Suprapubic skin (tissue), 4 donors: ENCODE measurements around the gene TSPAN32. TPM values are rescaled to one million over a fixed set of nuclear protein-coding genes. Genes with fewer than 3 reads are reported as not detected.

ENCODE experiments used
- DNase-seq, 2 donors: peaks; one replicate each; pipeline ENCODE4 v3.0.0-alpha.2; 2019; ENCODE audit warnings: low spot score in 2 of 2
- H3K27ac ChIP-seq: fragments of 200-600 bp; sonication (generic); one replicate; pipeline ENCODE4 v1.5.1; 2019
- H3K27me3 ChIP-seq: fragments of 200-600 bp; sonication (generic); one replicate; pipeline ENCODE4 v1.5.1; 2019
- H3K36me3 ChIP-seq: fragments of 200-600 bp; sonication (generic); one replicate; pipeline ENCODE4 v1.5.1; 2019
- H3K4me1 ChIP-seq: fragments of 200-600 bp; sonication (generic); one replicate; pipeline ENCODE4 v1.5.1; 2019
- H3K4me3 ChIP-seq: fragments of 200-600 bp; sonication (generic); one replicate; pipeline ENCODE4 v1.5.1; 2019; ENCODE audit warnings: mild to moderate bottlenecking
- H3K9me3 ChIP-seq: fragments of 200-600 bp; sonication (generic); one replicate; pipeline ENCODE4 v1.5.1; 2019
- CTCF ChIP-seq, 2 donors: fragments of 200-600 bp in 1 of 2; fragments of 450-650 bp in 1 of 2; sonication (generic) in 1 of 2; IDR thresholded peaks; one replicate each; pipeline ENCODE4 v1.5.1; 2016 to 2019; ENCODE audit warnings: antibody characterized with exemption in 2 of 2, mild to moderate bottlenecking in 1 of 2, moderate library complexity in 1 of 2
- EP300 ChIP-seq: sonication (generic); formaldehyde crosslinking; IDR thresholded peaks from one replicate; pipeline ENCODE4 v1.6.1; 2017; ENCODE audit warnings: antibody characterized with exemption
- POLR2A ChIP-seq, 2 donors: fragments of 450-650 bp; IDR thresholded peaks; one replicate each; pipeline ENCODE4 v1.6.1; 2017; ENCODE audit warnings: antibody characterized with exemption in 2 of 2, mild to moderate bottlenecking in 2 of 2, moderate library complexity in 2 of 2
- POLR2AphosphoS5 ChIP-seq, 3 donors: sonication (generic); formaldehyde crosslinking; IDR thresholded peaks; one replicate each; pipeline ENCODE4 v1.6.1; 2017; ENCODE audit warnings: antibody characterized with exemption in 3 of 3
- WGBS: methylation state at CpG from one replicate; pipeline ENCODE4 v1.1.5; 2018; 5-methylcytosine and 5-hydroxymethylcytosine counted together
- total RNA-seq, 4 donors: library from RNA; depleted of rRNA; stranded (reverse); fragments of >200 nt; gene quantifications; one replicate each; pipeline ENCODE4 v1.1.0, GENCODE V29; 2016

The TSPAN32 gene
- total RNA-seq, 4 donors from 2014 or later: 0.26 to 4.3 TPM; not detected in 2

DNA sequence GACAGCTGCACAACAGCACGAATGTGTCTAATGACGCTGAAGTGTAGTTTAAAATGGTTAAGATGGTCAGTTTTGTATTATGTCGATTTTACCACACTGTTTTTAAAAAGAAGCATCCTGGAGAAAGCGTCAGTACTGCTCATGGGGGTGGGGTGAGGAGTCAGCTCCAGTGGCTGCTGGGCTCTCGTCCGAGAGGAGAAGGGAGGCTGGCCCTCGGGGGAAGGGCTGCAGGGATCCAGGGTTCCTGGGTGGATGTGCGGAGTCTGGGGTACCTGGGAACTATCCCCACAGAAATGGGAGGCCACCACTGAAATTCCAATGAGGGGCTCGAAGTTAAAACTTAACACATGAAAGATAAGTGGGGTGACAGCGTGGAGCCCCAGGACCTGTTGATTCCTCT lies 12.0 kb upstream of the TSPAN32 start:
- TF ChIP-seq EP300 (no peak), POLR2A (IDR thresholded peaks at IDR 0.05) (no peak), POLR2AphosphoS5 (IDR thresholded peaks at IDR 0.05) (no peak), CTCF (IDR thresholded peaks at IDR 0.05) (no peak)
- Histone ChIP-seq H3K4me1 (peaks cover 6% of the 10 kb centered on the region), H3K9me3 (no peaks in the 10 kb centered on the region), H3K4me3 (no peak overlapping the region), H3K27me3 (peaks cover 35% of the 10 kb centered on the region), H3K36me3 (no peaks in the 10 kb centered on the region), H3K27ac (no peak overlapping the region)
- WGBS: 84% methylated on average over 10 of the region's 10 CpGs
- no peak for DNase-seq

- no peak overlapping the region for H3K4me3 ChIP-seq
- peaks cover 6% of the 10 kb centered on the region for H3K4me1 ChIP-seq
- peaks cover 35% of the 10 kb centered on the region for H3K27me3 ChIP-seq
- no peaks in the 10 kb centered on the region for H3K9me3 ChIP-seq
- no peak overlapping the region for H3K27ac ChIP-seq
- no peak for TF ChIP-seq POLR2AphosphoS5 (IDR thresholded peaks at IDR 0.05)
- no peak for TF ChIP-seq CTCF (IDR thresholded peaks at IDR 0.05)
- TF ChIP-seq POLR2A (IDR thresholded peaks at IDR 0.05): no peak
- no peak for TF ChIP-seq EP300
- WGBS: 33% methylated on average over 9 of the region's 10 CpGs
- H3K36me3 ChIP-seq: no peaks in the 10 kb centered on the region
- peak in 1 of 2 donors; percentile 77 for DNase-seq
Measured at GRCh38 chr11:2290351-2290841, 11.4 kb upstream of the TSPAN32 start.

GRCh38 chr11:2293531-2293971 lies 8.3 kb upstream of the TSPAN32 start:
- 92% methylated on average over 17 of the region's 20 CpGs for WGBS
- no peak overlapping the region for H3K4me3 ChIP-seq
- TF ChIP-seq POLR2A (IDR thresholded peaks at IDR 0.05): no peak
- no peak for TF ChIP-seq CTCF (IDR thresholded peaks at IDR 0.05)
- no peak for TF ChIP-seq EP300
- no peak for TF ChIP-seq POLR2AphosphoS5 (IDR thresholded peaks at IDR 0.05)
- no peak overlapping the region for H3K27ac ChIP-seq
- no peaks in the 10 kb centered on the region for H3K9me3 ChIP-seq
- peaks cover 6% of the 10 kb centered on the region for H3K4me1 ChIP-seq
- DNase-seq: no peak
- H3K27me3 ChIP-seq: peaks cover 22% of the 10 kb centered on the region
- no peaks in the 10 kb centered on the region for H3K36me3 ChIP-seq

DNA sequence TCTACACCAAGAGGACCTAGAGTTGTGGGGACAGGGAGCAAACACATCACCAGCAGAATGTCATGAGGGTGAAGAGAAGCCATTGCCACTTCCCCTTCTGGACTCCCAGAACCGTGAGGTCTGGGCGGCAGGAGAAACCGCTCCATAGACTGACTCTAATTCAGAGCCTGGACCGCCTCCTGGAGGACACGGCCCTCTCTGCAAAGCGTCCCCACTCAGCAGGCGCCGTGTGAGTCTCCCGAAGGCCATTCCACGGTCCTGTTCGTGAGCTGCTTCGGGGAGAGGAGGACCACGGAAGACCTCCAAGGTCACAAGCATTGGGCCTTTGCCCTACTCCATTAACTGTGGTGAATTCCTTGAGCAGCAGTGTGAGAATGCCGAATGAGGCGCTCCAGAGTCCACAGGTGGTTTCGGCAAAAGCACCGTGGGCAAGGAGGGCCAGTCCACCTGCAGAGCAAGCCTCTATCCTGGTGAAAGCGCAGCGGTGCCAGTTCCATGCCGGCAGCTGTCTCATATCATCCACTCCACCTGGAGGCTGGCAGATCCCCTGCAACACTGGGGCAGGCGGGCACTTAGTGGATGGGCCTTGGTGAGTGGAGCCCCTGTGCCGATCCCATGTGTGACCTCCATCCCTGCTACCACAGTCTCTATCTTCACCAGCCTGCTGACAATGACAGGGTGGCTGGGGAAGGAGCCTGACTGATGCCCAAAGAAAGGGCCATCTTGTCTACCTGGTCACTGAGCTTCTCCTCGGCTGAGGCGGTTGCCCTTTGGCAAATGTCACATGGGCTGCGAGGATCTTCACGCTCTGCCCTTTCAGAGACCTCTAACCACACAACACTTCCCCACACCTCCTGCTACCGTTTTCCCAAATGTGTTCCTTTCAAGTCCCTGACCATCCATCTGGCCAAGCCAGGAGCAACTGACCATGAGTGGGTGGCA lies 7.6 kb upstream of the TSPAN32 start:
- peak in 1 of 2 donors; percentile 48 for DNase-seq
- peaks cover 6% of the 10 kb centered on the region for H3K4me1 ChIP-seq
- H3K4me3 ChIP-seq: no peak overlapping the region
- H3K27ac ChIP-seq: no peak overlapping the region
- no peak for TF ChIP-seq EP300
- no peak for TF ChIP-seq POLR2A (IDR thresholded peaks at IDR 0.05)
- no peak for TF ChIP-seq CTCF (IDR thresholded peaks at IDR 0.05)
- peaks cover 17% of the 10 kb centered on the region for H3K27me3 ChIP-seq
- WGBS: 89% methylated on average over 25 of the region's 27 CpGs
- H3K9me3 ChIP-seq: no peaks in the 10 kb centered on the region
- H3K36me3 ChIP-seq: no peaks in the 10 kb centered on the region

GRCh38 chr11:2294926-2295290 lies 6.9 kb upstream of the TSPAN32 start:
- H3K36me3 ChIP-seq: no peaks in the 10 kb centered on the region
- H3K27me3 ChIP-seq: peaks cover 10% of the 10 kb centered on the region
- TF ChIP-seq EP300 (no peak), POLR2A (IDR thresholded peaks at IDR 0.05) (no peak), POLR2AphosphoS5 (IDR thresholded peaks at IDR 0.05) (no peak), CTCF (IDR thresholded peaks at IDR 0.05) (no peak)
- 77% methylated on average over 8 of the region's 8 CpGs for WGBS
- H3K4me3 ChIP-seq: no peak overlapping the region
- H3K9me3 ChIP-seq: no peaks in the 10 kb centered on the region
- no peak overlapping the region for H3K27ac ChIP-seq
- H3K4me1 ChIP-seq: peaks cover 6% of the 10 kb centered on the region
- peak in 1 of 2 donors; percentile 51 for DNase-seq
